Activated CD4-positive, alpha-beta T cell treated with anti-CD3 and anti-CD28 coated beads, Interleukin-2, amount 50 U/mL, for 16 hours (primary cell): Measurements from ENCODE around the gene TAOK1.
"Not testable (repeated sequence)": the region's sequence is repeated elsewhere in the genome, so short reads cannot be mapped to it uniquely, and the experiment has no call there.

Experiments used
- DNase-seq: peaks from one replicate; pipeline ENCODE4 v3.0.0-alpha.2; 2020

TAOK1 gene

GRCh38 chr17:29449865-29450671 lies 59.9 kb downstream of the TAOK1 start:
- no peak for DNase-seq

- no peak for DNase-seq
Measured at GRCh38 chr17:29451121-29451742, 61.1 kb downstream of the TAOK1 start.

DNA sequence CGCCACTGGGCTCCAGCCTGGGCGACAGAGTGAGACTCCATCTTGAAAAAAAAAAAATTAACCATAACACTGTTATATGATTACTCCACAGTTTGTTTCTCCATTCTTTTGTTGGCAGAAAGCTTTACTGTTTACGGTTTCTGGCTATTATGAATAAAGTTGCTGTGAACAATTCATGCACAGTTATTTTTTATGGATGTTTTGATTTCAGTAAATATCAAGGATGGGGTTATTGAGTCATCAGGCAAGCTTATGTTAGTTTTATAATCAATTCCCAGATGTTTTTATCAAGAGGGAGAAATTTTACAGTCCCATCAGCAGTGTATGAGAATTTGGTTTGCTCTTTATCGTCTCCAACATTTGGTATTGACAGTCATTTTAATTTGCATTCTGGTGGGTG lies 67.9 kb downstream of the TAOK1 start:
- no peak for DNase-seq

GRCh38 chr17:29461483-29462206 lies 71.5 kb downstream of the TAOK1 start:
- no peak for DNase-seq

GRCh38 chr17:29469276-29469675 lies 79.1 kb downstream of the TAOK1 start:
- DNase-seq, result no peak

GRCh38 chr17:29473437-29473836 lies 83.3 kb downstream of the TAOK1 start:
- not testable (repeated sequence) for DNase-seq

DNA sequence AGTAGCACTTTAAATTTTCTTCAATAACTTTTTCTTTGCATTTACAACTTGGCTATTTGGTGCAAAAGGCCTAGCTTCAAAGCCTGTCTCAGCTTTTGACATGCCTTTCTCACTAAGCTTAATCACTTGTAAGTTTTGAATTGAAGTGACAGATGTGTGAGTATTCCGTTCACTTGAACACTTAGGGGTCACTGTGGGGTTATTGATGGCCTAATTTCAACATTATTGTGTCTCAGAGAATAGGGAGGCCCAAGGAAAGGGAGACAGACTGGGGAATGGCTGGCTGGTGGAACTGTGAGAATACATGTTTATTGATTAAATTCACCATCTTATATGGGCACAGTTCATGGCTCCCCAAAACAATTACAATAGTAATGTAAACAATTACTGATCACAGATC lies 84.1 kb downstream of the TAOK1 start:
- DNase-seq, result no peak

DNA sequence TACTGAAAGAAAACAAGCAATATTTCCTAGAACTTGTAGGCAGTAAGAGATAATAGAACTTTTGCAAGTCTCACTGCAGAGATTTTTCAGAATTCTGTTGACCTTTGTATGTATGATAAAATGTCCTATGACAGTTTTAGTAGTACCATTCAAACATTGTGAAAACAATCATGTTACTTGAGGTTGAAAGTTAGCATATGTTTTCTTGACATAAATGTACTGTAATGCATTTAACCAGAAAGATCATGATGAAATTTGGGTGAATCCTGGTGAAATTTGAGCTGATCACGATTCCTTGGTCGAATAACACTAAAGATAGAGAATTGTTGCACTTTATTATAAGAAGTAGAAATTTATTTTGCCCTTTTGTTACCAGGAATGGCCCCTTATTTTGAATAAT lies 85.7 kb downstream of the TAOK1 start:
- DNase-seq, result no peak

DNA sequence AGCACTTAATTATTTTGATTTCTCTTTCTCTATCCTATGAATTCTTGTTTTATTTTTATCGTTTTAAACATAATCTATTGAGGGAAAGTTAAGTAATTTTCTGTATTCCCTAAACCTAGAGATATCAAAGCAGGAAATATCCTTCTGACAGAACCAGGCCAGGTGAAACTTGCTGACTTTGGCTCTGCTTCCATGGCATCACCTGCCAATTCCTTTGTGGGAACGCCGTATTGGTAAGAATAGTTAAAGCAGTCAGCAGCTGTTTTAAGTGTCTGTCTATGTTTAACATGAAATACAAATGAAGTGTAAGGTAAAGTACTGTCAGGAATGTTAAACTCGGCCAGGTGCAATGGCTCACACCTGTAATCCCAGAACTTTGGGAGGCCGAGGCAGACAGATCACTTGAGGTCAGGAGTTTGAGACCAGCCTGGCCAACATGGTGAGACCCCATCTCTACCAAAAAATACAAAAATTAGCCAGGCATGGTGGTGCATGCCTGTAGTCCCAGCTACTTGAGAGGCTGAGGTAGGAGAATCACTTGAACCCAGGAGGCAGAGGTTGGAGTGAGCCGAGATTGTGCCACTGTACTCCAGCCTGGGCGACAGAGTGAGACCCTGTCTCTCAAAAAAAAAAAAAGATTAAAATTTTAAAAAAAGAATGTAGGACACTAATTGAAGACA lies 90.2 kb downstream of the TAOK1 start:
- not testable (repeated sequence) for DNase-seq

DNA sequence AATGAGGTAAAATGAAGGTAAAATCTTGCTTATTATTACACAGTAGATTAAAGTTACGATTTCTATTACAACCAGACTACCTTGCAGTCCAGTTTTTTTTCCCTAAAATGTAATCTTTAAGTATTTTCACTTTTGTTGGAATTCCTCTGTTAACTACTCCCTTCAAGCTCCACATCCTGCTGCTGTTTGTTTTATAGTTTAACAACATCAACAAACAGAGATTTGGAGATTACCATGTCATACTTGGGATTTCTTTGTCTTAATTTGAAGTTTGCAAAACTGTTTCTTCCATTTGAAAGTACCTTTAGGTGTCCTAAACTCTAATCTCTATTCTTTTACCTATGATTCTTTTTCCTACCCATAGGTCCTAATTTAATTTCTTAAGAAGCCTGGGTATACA lies 93.3 kb downstream of the TAOK1 start:
- no peak for DNase-seq

DNA sequence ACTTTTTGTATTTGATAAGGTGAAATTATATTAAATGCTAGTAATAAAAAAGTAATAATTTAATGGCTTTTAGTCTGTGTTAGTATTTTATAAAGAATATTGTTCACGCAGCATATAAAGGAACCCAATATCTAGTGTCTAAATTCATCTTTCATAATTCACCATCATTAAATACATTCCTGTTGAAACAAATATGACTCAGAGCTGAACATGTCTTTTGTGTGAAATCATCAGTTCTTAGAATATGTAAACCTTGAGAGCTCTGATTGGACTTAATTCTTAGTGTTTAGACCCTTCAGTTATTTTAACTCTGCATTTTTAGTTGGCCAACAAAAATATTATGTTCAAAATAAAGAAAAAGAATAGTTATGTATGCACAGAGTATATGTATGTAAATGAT lies 104.8 kb downstream of the TAOK1 start:
- DNase-seq, result no peak

DNA sequence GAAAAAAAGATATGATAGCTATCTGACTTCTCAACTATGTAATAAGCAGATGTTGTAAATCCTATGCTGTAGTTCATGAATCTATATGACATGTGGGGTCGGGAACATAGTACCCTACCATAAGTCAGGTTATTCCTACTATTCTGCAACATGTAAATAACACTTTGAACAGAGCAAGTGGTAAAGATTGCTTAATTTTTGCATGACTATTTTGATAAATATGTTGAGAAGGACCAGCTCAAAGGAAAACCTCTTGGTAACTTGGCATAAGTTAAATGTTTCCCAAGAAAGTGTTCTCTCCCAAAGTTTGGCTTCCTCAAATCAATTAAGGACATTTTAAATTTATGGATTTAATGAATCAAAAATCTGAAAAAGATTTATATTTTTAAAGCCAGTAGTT lies 114.5 kb downstream of the TAOK1 start:
- no peak for DNase-seq

- no peak for DNase-seq
Measured at GRCh38 chr17:29505836-29506235, 115.7 kb downstream of the TAOK1 start.

DNA sequence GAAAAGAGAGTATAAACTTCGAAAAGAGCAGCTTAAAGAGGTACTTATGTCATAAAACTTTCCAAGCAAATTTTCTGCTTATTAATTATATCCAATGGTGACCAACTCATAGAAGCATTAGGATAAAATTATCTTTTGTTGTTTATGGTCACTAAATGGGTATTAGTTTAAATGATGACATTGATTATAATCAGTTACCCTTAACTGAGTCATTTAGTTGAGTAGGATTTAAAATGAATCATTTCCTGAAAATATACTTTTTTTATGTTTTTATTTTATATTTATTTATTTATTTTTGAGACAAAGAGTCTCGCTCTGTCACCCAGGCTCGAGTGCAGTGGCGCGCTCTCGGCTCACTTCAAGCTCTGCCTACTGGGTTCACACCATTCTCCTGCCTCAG lies 120.8 kb downstream of the TAOK1 start:
- no peak for DNase-seq

- no peak for DNase-seq
Measured at GRCh38 chr17:29514792-29515191, 124.6 kb downstream of the TAOK1 start.

- no peak for DNase-seq
Measured at GRCh38 chr17:29518359-29518758, 128.2 kb downstream of the TAOK1 start.

GRCh38 chr17:29524692-29525091 lies 134.5 kb downstream of the TAOK1 start:
- DNase-seq, result no peak

DNA sequence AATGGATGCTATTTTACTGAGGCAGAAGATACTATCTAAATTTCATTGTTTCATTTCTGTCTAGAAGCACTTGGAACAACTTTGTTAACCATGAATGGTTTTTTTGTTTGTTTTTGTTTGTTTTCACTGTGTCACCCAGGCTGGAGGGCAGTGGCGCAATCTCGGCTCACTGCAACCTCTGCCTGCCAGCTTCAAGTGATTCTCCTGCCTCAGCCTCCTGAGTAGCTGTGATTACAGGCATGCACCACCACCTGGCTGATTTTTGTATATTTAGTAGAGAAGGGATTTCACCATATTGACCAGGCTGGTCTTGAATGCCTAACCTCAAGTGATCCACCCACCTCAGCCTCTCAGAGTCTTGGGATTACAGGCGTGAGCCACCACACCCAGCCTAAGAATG lies 136.2 kb downstream of the TAOK1 start:
- no peak for DNase-seq

- no peak for DNase-seq
Measured at GRCh38 chr17:29533976-29534375, 143.8 kb downstream of the TAOK1 start.

GRCh38 chr17:29544066-29544465 lies 153.9 kb downstream of the TAOK1 start:
- no peak for DNase-seq

DNA sequence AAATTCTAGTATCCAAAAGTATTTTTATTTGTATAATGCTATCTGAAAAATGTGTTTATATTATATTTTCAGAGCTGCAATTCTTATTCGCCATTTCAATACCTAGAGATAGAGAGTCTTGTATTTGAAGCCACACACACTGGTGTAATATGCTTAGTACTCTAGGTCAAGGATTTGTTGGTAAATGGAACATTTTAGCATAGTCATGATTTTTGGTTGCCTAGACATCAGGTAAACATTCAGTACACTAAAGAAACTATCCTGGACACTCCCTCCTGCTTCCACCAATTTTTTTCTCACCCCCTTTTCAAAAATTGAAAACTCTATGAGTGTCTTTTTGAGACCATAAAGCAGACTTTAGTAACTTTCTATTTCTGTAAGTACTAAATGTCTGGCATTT lies 155.9 kb downstream of the TAOK1 start:
- DNase-seq, result no peak

DNA sequence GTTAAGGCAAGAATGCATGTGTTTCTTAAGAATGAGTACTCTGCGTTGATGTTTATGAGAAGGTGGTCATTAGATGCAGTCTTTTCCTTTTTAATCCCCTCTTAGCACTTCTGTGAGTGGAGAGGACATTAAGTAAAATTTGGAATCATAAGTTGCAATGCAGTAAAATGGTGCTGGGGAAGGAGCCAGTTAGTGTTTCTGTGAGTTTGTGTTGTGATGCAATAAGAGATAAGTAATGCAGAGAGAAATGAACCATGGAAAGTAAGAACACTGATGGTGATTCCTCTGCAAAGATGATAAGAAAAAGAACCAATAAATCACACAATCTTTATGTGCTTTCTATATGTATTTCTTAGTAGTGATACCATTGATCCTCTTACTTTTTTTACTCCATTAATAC lies 156.7 kb downstream of the TAOK1 start:
- DNase-seq, result no peak

DNA sequence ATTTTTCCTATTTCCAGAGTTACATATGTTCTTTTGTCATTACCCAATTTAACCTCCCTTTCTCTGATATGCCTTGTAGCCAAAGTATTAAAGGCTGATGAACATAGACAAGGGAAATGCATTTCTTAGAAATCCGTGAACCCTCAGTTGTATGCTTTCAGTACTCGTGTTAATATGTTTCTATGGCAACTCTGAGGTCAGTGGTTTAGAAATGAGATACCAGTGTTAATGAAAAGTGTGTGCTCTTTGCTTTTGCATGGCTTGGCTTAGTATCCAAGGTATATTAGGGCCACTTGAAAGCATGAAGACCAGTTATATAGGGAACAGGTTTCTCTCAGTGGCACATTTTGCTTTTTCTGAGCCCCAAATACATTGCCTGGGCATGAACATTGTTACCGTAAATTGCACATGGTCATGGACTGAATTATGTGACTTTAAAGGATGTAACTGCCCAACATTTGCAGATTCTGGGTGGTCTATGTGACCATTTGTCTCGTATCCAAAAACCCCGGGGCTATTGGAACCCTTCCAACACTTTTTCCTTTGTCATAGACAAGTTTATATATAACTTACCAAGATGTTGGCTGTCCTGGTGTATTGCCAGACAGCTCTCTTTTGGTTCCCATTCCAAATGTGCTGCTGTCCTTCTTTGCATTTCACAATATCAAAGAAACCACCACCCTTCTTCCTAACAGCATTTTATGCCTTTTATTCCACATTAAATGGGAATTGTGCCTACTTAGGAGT lies 159.2 kb downstream of the TAOK1 start:
- DNase-seq, result peak; percentile 54
